H9 (cell line): Measurements from ENCODE around the gene HTR7. TPM values are rescaled to one million over a fixed set of nuclear protein-coding genes. Genes with fewer than 3 reads are reported as not detected.

ENCODE experiments used
- DNase-seq: peaks from one replicate; pipeline ENCODE4 v3.0.0-alpha.2; 2017
- H2AFZ ChIP-seq: one replicate; pipeline ENCODE4 v1.6.1; 2013; ENCODE audit warnings: mild to moderate bottlenecking, low read length, control low read depth, moderate library complexity
- H2AK5ac ChIP-seq: 2 replicates; pipeline ENCODE4 v1.6.1; 2013; ENCODE audit warnings: low read length, control low read depth, mixed read lengths; ENCODE audit not compliant: insufficient read length
- H2BK120ac ChIP-seq: one replicate; pipeline ENCODE4 v1.6.1; 2013; ENCODE audit warnings: low read depth, mild to moderate bottlenecking, low read length, control low read depth, inconsistent platforms; ENCODE audit not compliant: poor library complexity, severe bottlenecking
- H2BK12ac ChIP-seq: 2 replicates; pipeline ENCODE4 v1.6.1; 2013; ENCODE audit warnings: low read length, control low read depth, mixed read lengths, low read depth; ENCODE audit not compliant: insufficient read length
- H2BK15ac ChIP-seq: 2 replicates; pipeline ENCODE4 v1.6.1; 2013; ENCODE audit warnings: low read depth, low read length, control low read depth
- H2BK20ac ChIP-seq: one replicate; pipeline ENCODE4 v1.6.1; 2013; ENCODE audit warnings: low read depth, mild to moderate bottlenecking, low read length, control low read depth, inconsistent platforms; ENCODE audit not compliant: poor library complexity, severe bottlenecking
- H2BK5ac ChIP-seq: 2 replicates; pipeline ENCODE4 v1.6.1; 2013; ENCODE audit warnings: low read length, control low read depth, mixed read lengths; ENCODE audit not compliant: insufficient read length
- H3K14ac ChIP-seq: 2 replicates; pipeline ENCODE4 v1.6.1; 2013; ENCODE audit warnings: low read length, control low read depth; ENCODE audit not compliant: insufficient read depth
- H3K18ac ChIP-seq: 2 replicates; pipeline ENCODE4 v1.6.1; 2013; ENCODE audit warnings: low read depth, mild to moderate bottlenecking, mixed read lengths, low read length, control low read depth; ENCODE audit not compliant: insufficient read length
- H3K23ac ChIP-seq: 2 replicates; pipeline ENCODE4 v1.6.1; 2013; ENCODE audit warnings: low read length, control low read depth, mixed read lengths, low read depth; ENCODE audit not compliant: insufficient read length
- H3K23me2 ChIP-seq: 2 replicates; pipeline ENCODE4 v1.6.1; 2013; ENCODE audit warnings: low read depth, mild to moderate bottlenecking, mixed read lengths, low read length, control low read depth; ENCODE audit not compliant: insufficient read length, poor library complexity, severe bottlenecking
- H3K27ac ChIP-seq: 2 replicates; pipeline ENCODE4 v1.5.1; 2013; ENCODE audit warnings: low read length, control low read depth, mixed read lengths, low read depth; ENCODE audit not compliant: insufficient read length
- H3K27me3 ChIP-seq: 2 replicates; pipeline ENCODE4 v1.6.1; 2013; ENCODE audit warnings: low read length, control low read depth, inconsistent platforms; ENCODE audit not compliant: insufficient read depth
- H3K4ac ChIP-seq: 2 replicates; pipeline ENCODE4 v1.6.1; 2013; ENCODE audit warnings: low read depth, mild to moderate bottlenecking, control low read depth, inconsistent platforms, low read length, moderate library complexity
- H3K4me1 ChIP-seq: 2 replicates; pipeline ENCODE4 v1.6.1; 2013; ENCODE audit warnings: low read length, control low read depth, inconsistent platforms; ENCODE audit not compliant: insufficient read depth
- H3K4me2 ChIP-seq: 2 replicates; pipeline ENCODE4 v1.6.1; 2013; ENCODE audit warnings: low read length, control low read depth, mixed read lengths; ENCODE audit not compliant: insufficient read length, insufficient read depth
- H3K56ac ChIP-seq: 2 replicates; pipeline ENCODE4 v1.6.1; 2013; ENCODE audit warnings: low read depth, mild to moderate bottlenecking, mixed read lengths, low read length, control low read depth; ENCODE audit not compliant: insufficient read length
- H3K79me1 ChIP-seq: 2 replicates; pipeline ENCODE4 v1.6.1; 2013; ENCODE audit warnings: low read depth, mild to moderate bottlenecking, moderate library complexity, low read length, control low read depth, inconsistent platforms; ENCODE audit not compliant: insufficient read depth, poor library complexity, severe bottlenecking
- H3K79me2 ChIP-seq: 2 replicates; pipeline ENCODE4 v1.6.1; 2013; ENCODE audit warnings: low read length, control low read depth, inconsistent platforms; ENCODE audit not compliant: insufficient read depth
- H3K9ac ChIP-seq: 2 replicates; pipeline ENCODE4 v1.6.1; 2013; ENCODE audit warnings: low read length, control low read depth, mixed read lengths; ENCODE audit not compliant: insufficient read length; ENCODE audit errors: extremely low read depth
- H3K9me3 ChIP-seq: one replicate; pipeline ENCODE4 v1.6.1; 2013; ENCODE audit warnings: low read depth, low read length, inconsistent platforms; ENCODE audit not compliant: control insufficient read depth
- H3T11ph ChIP-seq: one replicate; pipeline ENCODE4 v1.6.1; 2013; ENCODE audit warnings: mild to moderate bottlenecking, low read length, control low read depth, inconsistent platforms
- H4K20me1 ChIP-seq: one replicate; pipeline ENCODE4 v1.6.1; 2013; ENCODE audit not compliant: control insufficient read depth, insufficient read length, insufficient read depth
- H4K5ac ChIP-seq: 2 replicates; pipeline ENCODE4 v1.6.1; 2013; ENCODE audit warnings: low read depth, mild to moderate bottlenecking, mixed read lengths, low read length, control low read depth; ENCODE audit not compliant: insufficient read length
- H4K8ac ChIP-seq: replicated peaks from 2 replicates; pipeline ENCODE4 v1.6.1; 2013; ENCODE audit warnings: low read length, control low read depth, mixed read lengths, low read depth; ENCODE audit not compliant: insufficient read length
- H4K91ac ChIP-seq: 2 replicates; pipeline ENCODE4 v1.6.1; 2013; ENCODE audit warnings: low read depth, mild to moderate bottlenecking, moderate library complexity, mixed read lengths, low read length, control low read depth; ENCODE audit not compliant: insufficient read length
- H3K27ac Mint-ChIP-seq, 3 experiments: 2 replicates in 2 of 3; 3 replicates in 1 of 3; pipeline ENCODE4 v1.8.0; 2020 to 2021; ENCODE audit warnings: mixed read lengths in 3 of 3, mild to moderate bottlenecking in 1 of 3, moderate library complexity in 1 of 3
- H3K27me3 Mint-ChIP-seq: 2 replicates; pipeline ENCODE4 v1.8.0; 2021; ENCODE audit warnings: low read depth, mild to moderate bottlenecking, moderate library complexity, mixed read lengths
- H3K36me3 Mint-ChIP-seq, 3 experiments: 2 replicates in 2 of 3; 3 replicates in 1 of 3; pipeline ENCODE4 v1.8.0; 2020 to 2021; ENCODE audit warnings: low read depth in 3 of 3, mixed read lengths in 3 of 3; ENCODE audit not compliant: insufficient read depth in 1 of 3
- H3K4me1 Mint-ChIP-seq, 2 experiments: 2 replicates each; pipeline ENCODE4 v1.8.0; 2020; ENCODE audit warnings: mixed read lengths in 2 of 2
- H3K4me3 Mint-ChIP-seq, 2 experiments: 2 replicates in 1 of 2; 3 replicates in 1 of 2; pipeline ENCODE4 v1.8.0; 2020 to 2021; ENCODE audit warnings: mild to moderate bottlenecking in 2 of 2, mixed read lengths in 2 of 2, moderate library complexity in 1 of 2
- H3K9me3 Mint-ChIP-seq, 2 experiments: 2 replicates in 1 of 2; 3 replicates in 1 of 2; pipeline ENCODE4 v1.8.0; 2020; ENCODE audit warnings: mild to moderate bottlenecking in 2 of 2, mixed read lengths in 2 of 2, moderate library complexity in 1 of 2
- WGBS: extraction: QIAGEN DNeasy Blood & Tissue Kit; methylation state at CpG from one replicate; pipeline ENCODE4 v1.1.7; 2013; ENCODE audit warnings: missing lambda C conversion rate, low lambda C conversion rate, mixed read lengths; ENCODE audit not compliant: insufficient read length; ENCODE audit errors: extremely low coverage; 5-methylcytosine and 5-hydroxymethylcytosine counted together
- total RNA-seq: library from RNA; stranded (reverse); gene quantifications from 2 replicates; pipeline ENCODE4 v1.2.1, GENCODE V29; 2021
- TF ChIP-seq, protein P1 (sequence below): fragments of 200-600 bp; sonication (generic); conservative IDR thresholded peaks from 3 replicates; pipeline ENCODE4 v1.8.0; 2021; ENCODE audit warnings: antibody characterized with exemption, mild to moderate bottlenecking

The HTR7 gene
- total RNA-seq, 1 experiment from 2014 or later = 21.3 TPM

GRCh38 chr10:90842725-90843124 is 15.1 kb downstream of the HTR7 start:
- Histone ChIP-seq H3K79me1 (no peaks in the 10 kb centered on the region), H3K4ac (no peak overlapping the region), H4K5ac (no peak overlapping the region), H4K91ac (no peak overlapping the region), H2BK15ac (no peak overlapping the region), H2BK20ac (no peak overlapping the region), H3K18ac (no peak overlapping the region), H2BK12ac (no peak overlapping the region), H3K23me2 (no peaks in the 10 kb centered on the region), H3K27ac (no peak overlapping the region), H3K9me3 (no peaks in the 10 kb centered on the region), H2BK120ac (no peak overlapping the region), H3K79me2 (no peaks in the 10 kb centered on the region), H3K27me3 (no peaks in the 10 kb centered on the region), H3K56ac (no peak overlapping the region), H3K4me1 (no peaks in the 10 kb centered on the region), H4K20me1 (no peaks in the 10 kb centered on the region), H2AK5ac (no peak overlapping the region), H4K8ac (no peak overlapping the region), H3K9ac (no peak overlapping the region), H2AFZ (no peak overlapping the region), H2BK5ac (no peak overlapping the region), H3K23ac (no peak overlapping the region), H3K4me2 (no peak overlapping the region), H3K14ac (no peak overlapping the region), H3T11ph (no peak overlapping the region)
- H3K4me1 Mint-ChIP-seq = peaks cover 0 to 9% of the 10 kb centered on the region in 2 experiments; a peak in 1 of 4 replicates
- TF ChIP-seq, protein P1, sequence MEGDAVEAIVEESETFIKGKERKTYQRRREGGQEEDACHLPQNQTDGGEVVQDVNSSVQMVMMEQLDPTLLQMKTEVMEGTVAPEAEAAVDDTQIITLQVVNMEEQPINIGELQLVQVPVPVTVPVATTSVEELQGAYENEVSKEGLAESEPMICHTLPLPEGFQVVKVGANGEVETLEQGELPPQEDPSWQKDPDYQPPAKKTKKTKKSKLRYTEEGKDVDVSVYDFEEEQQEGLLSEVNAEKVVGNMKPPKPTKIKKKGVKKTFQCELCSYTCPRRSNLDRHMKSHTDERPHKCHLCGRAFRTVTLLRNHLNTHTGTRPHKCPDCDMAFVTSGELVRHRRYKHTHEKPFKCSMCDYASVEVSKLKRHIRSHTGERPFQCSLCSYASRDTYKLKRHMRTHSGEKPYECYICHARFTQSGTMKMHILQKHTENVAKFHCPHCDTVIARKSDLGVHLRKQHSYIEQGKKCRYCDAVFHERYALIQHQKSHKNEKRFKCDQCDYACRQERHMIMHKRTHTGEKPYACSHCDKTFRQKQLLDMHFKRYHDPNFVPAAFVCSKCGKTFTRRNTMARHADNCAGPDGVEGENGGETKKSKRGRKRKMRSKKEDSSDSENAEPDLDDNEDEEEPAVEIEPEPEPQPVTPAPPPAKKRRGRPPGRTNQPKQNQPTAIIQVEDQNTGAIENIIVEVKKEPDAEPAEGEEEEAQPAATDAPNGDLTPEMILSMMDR = no peak
- H3K36me3 Mint-ChIP-seq = peaks cover 0 to 7% (median 0%) of the 10 kb centered on the region in 3 experiments; a peak in 2 of 7 replicates
- peaks cover 3% of the 10 kb centered on the region for H3K27me3 Mint-ChIP-seq
- peaks cover 6% of the 10 kb centered on the region in 2 experiments; a peak in 3 of 5 replicates for H3K9me3 Mint-ChIP-seq
- H3K4me3 Mint-ChIP-seq = no peak overlapping the region
- no peak overlapping the region for H3K27ac Mint-ChIP-seq
- no peak for DNase-seq
- WGBS = no CpG with 5 or more reads among the region's 1 CpG
